Dendritic cell treated with granulocyte-macrophage colony-stimulating factor and Interleukin-4, amounts not matched to agents 40 ng/mL and 50 ng/mL, for 4 days (primary cell): Measurements from ENCODE around the gene DPP6.

Experiments
- H3K27ac Mint-ChIP-seq: one replicate; pipeline ENCODE4 v1.8.0; 2022; ENCODE audit warnings: mild to moderate bottlenecking, mixed read lengths
- H3K27me3 Mint-ChIP-seq: one replicate; pipeline ENCODE4 v1.8.0; 2022; ENCODE audit warnings: mild to moderate bottlenecking, mixed read lengths
- H3K36me3 Mint-ChIP-seq: one replicate; pipeline ENCODE4 v1.8.0; 2022; ENCODE audit warnings: low read depth, mixed read lengths
- H3K4me1 Mint-ChIP-seq: one replicate; pipeline ENCODE4 v1.8.0; 2022; ENCODE audit warnings: low read depth, mixed read lengths
- H3K4me3 Mint-ChIP-seq: one replicate; pipeline ENCODE4 v1.8.0; 2022; ENCODE audit warnings: mild to moderate bottlenecking, moderate library complexity, mixed read lengths
- H3K9me3 Mint-ChIP-seq: one replicate; pipeline ENCODE4 v1.8.0; 2022; ENCODE audit warnings: mixed read lengths
- intact Hi-C: fragments of 100-400 bp; cut with micrococcal nuclease; formaldehyde crosslinking; loops from one replicate; pipeline ENCODE4 v1.15.0; 2022

DPP6 gene

GRCh38 chr7:154910125-154910524 lies 857.9 kb downstream of the DPP6 start:
- no peaks in the 10 kb centered on the region for H3K36me3 Mint-ChIP-seq
- peaks cover 5% of the 10 kb centered on the region for H3K4me1 Mint-ChIP-seq
- H3K9me3 Mint-ChIP-seq = peaks cover 10% of the 10 kb centered on the region
- no peak overlapping the region for H3K4me3 Mint-ChIP-seq
- no peak overlapping the region for H3K27ac Mint-ChIP-seq
- peaks cover 19% of the 10 kb centered on the region for H3K27me3 Mint-ChIP-seq
- intact Hi-C loops = loop anchor here (10.0 kb wide), 1 partner anchor 1905 kb away; no protein-coding TSS in a partner anchor

- Mint-ChIP-seq H3K36me3 (no peaks in the 10 kb centered on the region), H3K4me1 (peaks cover 5% of the 10 kb centered on the region), H3K9me3 (peaks cover 10% of the 10 kb centered on the region), H3K27ac (no peak overlapping the region), H3K27me3 (peaks cover 27% of the 10 kb centered on the region), H3K4me3 (no peak overlapping the region)
- intact Hi-C loops = loop anchor here (10.0 kb wide), 1 partner anchor 1904 kb away; no protein-coding TSS in a partner anchor
Observed at GRCh38 chr7:154910977-154911376, 858.8 kb downstream of the DPP6 start.

GRCh38 chr7:154911411-154911810 lies 859.2 kb downstream of the DPP6 start:
- peaks cover 29% of the 10 kb centered on the region for H3K27me3 Mint-ChIP-seq
- H3K9me3 Mint-ChIP-seq = peaks cover 10% of the 10 kb centered on the region
- no peak overlapping the region for H3K4me3 Mint-ChIP-seq
- no peak overlapping the region for H3K27ac Mint-ChIP-seq
- H3K4me1 Mint-ChIP-seq = peaks cover 5% of the 10 kb centered on the region
- no peaks in the 10 kb centered on the region for H3K36me3 Mint-ChIP-seq
- intact Hi-C loops = loop anchor here (10.0 kb wide), 1 partner anchor 1903 kb away; no protein-coding TSS in a partner anchor

GRCh38 chr7:154911862-154912455 lies 859.8 kb downstream of the DPP6 start:
- Mint-ChIP-seq H3K27me3 (peaks cover 29% of the 10 kb centered on the region), H3K27ac (no peak overlapping the region), H3K4me3 (no peak overlapping the region), H3K9me3 (peaks cover 10% of the 10 kb centered on the region), H3K4me1 (peaks cover 5% of the 10 kb centered on the region), H3K36me3 (no peaks in the 10 kb centered on the region)
- intact Hi-C loops = loop anchor here (10.0 kb wide), 1 partner anchor 1903 kb away; no protein-coding TSS in a partner anchor

GRCh38 chr7:154912871-154913637 lies 860.9 kb downstream of the DPP6 start:
- Mint-ChIP-seq H3K9me3 (peaks cover 10% of the 10 kb centered on the region), H3K27me3 (peaks cover 29% of the 10 kb centered on the region), H3K27ac (no peak overlapping the region), H3K4me1 (peaks cover 5% of the 10 kb centered on the region), H3K4me3 (no peak overlapping the region), H3K36me3 (no peaks in the 10 kb centered on the region)
- intact Hi-C loops = loop anchor here (10.0 kb wide), 1 partner anchor 1902 kb away; no protein-coding TSS in a partner anchor

GRCh38 chr7:154913638-154914307 lies 861.6 kb downstream of the DPP6 start:
- H3K9me3 Mint-ChIP-seq = peaks cover 10% of the 10 kb centered on the region
- peaks cover 5% of the 10 kb centered on the region for H3K4me1 Mint-ChIP-seq
- no peaks in the 10 kb centered on the region for H3K36me3 Mint-ChIP-seq
- H3K4me3 Mint-ChIP-seq = peak overlapping the region; percentile 66
- H3K27me3 Mint-ChIP-seq = peaks cover 29% of the 10 kb centered on the region
- intact Hi-C loops = loop anchor here (10.0 kb wide), 1 partner anchor 1901 kb away; no protein-coding TSS in a partner anchor
- H3K27ac Mint-ChIP-seq = no peak overlapping the region

GRCh38 chr7:154914308-154914995 lies 862.3 kb downstream of the DPP6 start:
- no peaks in the 10 kb centered on the region for H3K36me3 Mint-ChIP-seq
- no peak overlapping the region for H3K4me3 Mint-ChIP-seq
- H3K4me1 Mint-ChIP-seq = peaks cover 5% of the 10 kb centered on the region
- intact Hi-C loops = loop anchor here (10.0 kb wide), 1 partner anchor 1900 kb away; no protein-coding TSS in a partner anchor
- no peak overlapping the region for H3K27ac Mint-ChIP-seq
- peaks cover 10% of the 10 kb centered on the region for H3K9me3 Mint-ChIP-seq
- peaks cover 29% of the 10 kb centered on the region for H3K27me3 Mint-ChIP-seq

GRCh38 chr7:154914996-154915380 lies 862.8 kb downstream of the DPP6 start:
- Mint-ChIP-seq H3K36me3 (no peaks in the 10 kb centered on the region), H3K9me3 (peaks cover 10% of the 10 kb centered on the region), H3K4me3 (no peak overlapping the region), H3K27me3 (peaks cover 31% of the 10 kb centered on the region), H3K4me1 (peaks cover 5% of the 10 kb centered on the region), H3K27ac (no peak overlapping the region)
- intact Hi-C loops = loop anchor here (10.0 kb wide), 1 partner anchor 1900 kb away; no protein-coding TSS in a partner anchor

GRCh38 chr7:154915600-154915999 lies 863.4 kb downstream of the DPP6 start:
- Mint-ChIP-seq H3K4me1 (peaks cover 5% of the 10 kb centered on the region), H3K9me3 (peaks cover 8% of the 10 kb centered on the region), H3K4me3 (no peak overlapping the region), H3K36me3 (no peaks in the 10 kb centered on the region), H3K27ac (no peak overlapping the region), H3K27me3 (peaks cover 31% of the 10 kb centered on the region)
- intact Hi-C loops = loop anchor here (10.0 kb wide), 1 partner anchor 1899 kb away; no protein-coding TSS in a partner anchor

- peaks cover 30% of the 10 kb centered on the region for H3K27me3 Mint-ChIP-seq
- intact Hi-C loops = loop anchor here (10.0 kb wide), 1 partner anchor 1898 kb away; no protein-coding TSS in a partner anchor
- no peak overlapping the region for H3K27ac Mint-ChIP-seq
- H3K9me3 Mint-ChIP-seq = peaks cover under 1% of the 10 kb centered on the region
- peaks cover 5% of the 10 kb centered on the region for H3K4me1 Mint-ChIP-seq
- H3K4me3 Mint-ChIP-seq = no peak overlapping the region
- no peaks in the 10 kb centered on the region for H3K36me3 Mint-ChIP-seq
Observed at GRCh38 chr7:154916381-154916780, 864.2 kb downstream of the DPP6 start.

GRCh38 chr7:154916856-154917807 lies 864.9 kb downstream of the DPP6 start:
- H3K36me3 Mint-ChIP-seq = no peaks in the 10 kb centered on the region
- H3K4me3 Mint-ChIP-seq = no peak overlapping the region
- H3K9me3 Mint-ChIP-seq = peaks cover 1% of the 10 kb centered on the region
- H3K27me3 Mint-ChIP-seq = peaks cover 30% of the 10 kb centered on the region
- peaks cover 5% of the 10 kb centered on the region for H3K4me1 Mint-ChIP-seq
- H3K27ac Mint-ChIP-seq = no peak overlapping the region
- intact Hi-C loops = loop anchor here (10.0 kb wide), 1 partner anchor 1898 kb away; no protein-coding TSS in a partner anchor

- Mint-ChIP-seq H3K4me3 (no peak overlapping the region), H3K27me3 (peaks cover 31% of the 10 kb centered on the region), H3K4me1 (peaks cover 5% of the 10 kb centered on the region), H3K27ac (no peak overlapping the region), H3K36me3 (no peaks in the 10 kb centered on the region), H3K9me3 (peaks cover 8% of the 10 kb centered on the region)
- intact Hi-C loops = loop anchor here (10.0 kb wide), 1 partner anchor 1897 kb away; no protein-coding TSS in a partner anchor
Observed at GRCh38 chr7:154917808-154918160, 865.6 kb downstream of the DPP6 start.
